C4-2B (cell line): ENCODE results near the gene CCNT1.

ENCODE experiments used
- CTCF ChIP-seq: fragments of 450-650 bp; conservative IDR thresholded peaks from 2 replicates; pipeline ENCODE4 v1.5.1; 2017; ENCODE audit warnings: mild to moderate bottlenecking
- ZFX ChIP-seq: fragments of 450-650 bp; IDR thresholded peaks from 2 replicates; pipeline ENCODE4 v1.6.1; 2017

- no peak for TF ChIP-seq CTCF
- no peak for TF ChIP-seq ZFX
Measured at GRCh38 chr12:48758186-48758585, 41.7 kb upstream of the CCNT1 start.
